ENCODE data around the gene UCP1.

DNA sequence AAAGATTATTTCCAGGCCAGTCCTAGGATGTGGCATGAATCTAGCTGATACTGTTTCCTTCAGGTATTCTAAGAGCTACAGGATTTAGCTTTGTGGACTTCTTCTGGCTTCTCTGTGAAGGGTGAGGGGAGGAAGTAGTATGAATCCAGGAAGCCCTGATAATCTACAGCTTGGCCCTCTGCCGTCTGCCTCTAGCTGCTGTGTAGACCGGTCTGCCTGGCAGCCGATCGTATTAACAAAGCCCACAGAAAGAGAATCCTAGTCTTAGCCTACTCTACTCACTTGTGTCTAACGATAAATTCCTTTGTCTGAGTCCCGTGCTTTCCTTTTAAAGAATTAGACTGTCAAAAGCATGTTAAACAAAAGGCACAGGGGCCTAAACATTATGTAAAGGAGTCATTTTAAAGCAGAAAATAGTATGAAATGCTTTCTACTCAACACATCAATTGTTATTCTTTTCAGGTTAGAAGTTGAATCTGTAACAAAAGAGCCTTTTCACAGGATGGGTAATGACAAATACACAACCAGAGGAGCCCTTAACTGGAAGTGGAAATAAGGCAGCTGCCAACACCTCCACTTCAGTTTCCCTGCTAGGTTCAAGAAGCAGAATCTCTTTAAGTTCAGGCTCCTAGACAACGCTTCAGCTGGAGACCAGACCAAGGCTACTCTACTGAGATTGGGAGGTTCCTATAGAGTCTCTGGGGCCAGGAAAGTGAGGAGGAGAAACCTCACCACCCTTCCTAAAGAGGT, 48.9 kb upstream of the UCP1 start:
- TF ChIP-seq, protein P1, sequence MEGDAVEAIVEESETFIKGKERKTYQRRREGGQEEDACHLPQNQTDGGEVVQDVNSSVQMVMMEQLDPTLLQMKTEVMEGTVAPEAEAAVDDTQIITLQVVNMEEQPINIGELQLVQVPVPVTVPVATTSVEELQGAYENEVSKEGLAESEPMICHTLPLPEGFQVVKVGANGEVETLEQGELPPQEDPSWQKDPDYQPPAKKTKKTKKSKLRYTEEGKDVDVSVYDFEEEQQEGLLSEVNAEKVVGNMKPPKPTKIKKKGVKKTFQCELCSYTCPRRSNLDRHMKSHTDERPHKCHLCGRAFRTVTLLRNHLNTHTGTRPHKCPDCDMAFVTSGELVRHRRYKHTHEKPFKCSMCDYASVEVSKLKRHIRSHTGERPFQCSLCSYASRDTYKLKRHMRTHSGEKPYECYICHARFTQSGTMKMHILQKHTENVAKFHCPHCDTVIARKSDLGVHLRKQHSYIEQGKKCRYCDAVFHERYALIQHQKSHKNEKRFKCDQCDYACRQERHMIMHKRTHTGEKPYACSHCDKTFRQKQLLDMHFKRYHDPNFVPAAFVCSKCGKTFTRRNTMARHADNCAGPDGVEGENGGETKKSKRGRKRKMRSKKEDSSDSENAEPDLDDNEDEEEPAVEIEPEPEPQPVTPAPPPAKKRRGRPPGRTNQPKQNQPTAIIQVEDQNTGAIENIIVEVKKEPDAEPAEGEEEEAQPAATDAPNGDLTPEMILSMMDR (IDR thresholded peaks at IDR 0.05; ENCODE audit: low read depth, low read length) = no peak
- TF ChIP-seq POLR2A (IDR thresholded peaks at IDR 0.05; ENCODE audit: extremely low read depth, insufficient read length) (no peak), MYC (IDR thresholded peaks at IDR 0.05; ENCODE audit: low read depth, low read length) (no peak)
- TF ChIP-seq, protein P2, sequence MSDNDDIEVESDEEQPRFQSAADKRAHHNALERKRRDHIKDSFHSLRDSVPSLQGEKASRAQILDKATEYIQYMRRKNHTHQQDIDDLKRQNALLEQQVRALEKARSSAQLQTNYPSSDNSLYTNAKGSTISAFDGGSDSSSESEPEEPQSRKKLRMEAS (IDR thresholded peaks at IDR 0.05; ENCODE audit: low read depth, low read length) = no peak
